Measurements from ENCODE around the gene TMEFF1.

TMEFF1 gene

DNA sequence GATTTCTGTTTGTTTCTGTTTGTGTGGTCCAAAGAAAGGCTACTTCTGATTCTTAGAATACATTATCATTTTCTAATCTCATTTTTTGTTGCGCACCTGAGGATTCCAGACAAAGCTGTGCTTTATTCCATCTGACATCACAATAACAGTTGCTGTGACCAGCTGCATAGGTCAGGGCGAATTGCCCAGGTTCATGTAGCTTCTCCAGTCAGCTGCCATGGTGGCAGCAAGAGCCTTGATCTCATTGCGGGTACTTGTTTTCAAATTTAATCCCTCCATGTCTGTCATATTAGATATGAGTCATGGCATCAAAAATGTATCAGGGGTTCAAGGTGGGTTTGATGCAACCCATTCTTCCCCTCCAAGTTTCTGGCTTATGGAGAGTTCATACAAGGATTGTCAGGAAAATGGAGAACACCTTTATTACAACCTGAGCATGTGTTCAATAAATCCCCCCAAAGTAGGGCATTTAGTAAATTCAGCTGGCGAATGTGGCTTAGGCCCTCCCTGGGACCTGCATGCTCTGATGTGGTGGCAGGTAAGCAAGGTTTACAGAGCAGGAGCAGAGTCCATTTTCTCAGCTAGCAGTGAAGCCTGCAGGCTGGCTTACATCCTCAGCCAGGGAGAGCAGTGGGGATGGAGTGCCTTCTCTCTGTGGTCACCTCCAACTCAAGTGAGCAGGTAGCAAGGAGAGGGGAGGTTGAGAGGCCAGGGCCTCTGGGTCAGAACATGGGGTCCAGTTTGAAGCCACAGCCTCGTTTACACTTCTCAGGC, 118.9 kb downstream of the TMEFF1 start:
- TF ChIP-seq, protein P1, sequence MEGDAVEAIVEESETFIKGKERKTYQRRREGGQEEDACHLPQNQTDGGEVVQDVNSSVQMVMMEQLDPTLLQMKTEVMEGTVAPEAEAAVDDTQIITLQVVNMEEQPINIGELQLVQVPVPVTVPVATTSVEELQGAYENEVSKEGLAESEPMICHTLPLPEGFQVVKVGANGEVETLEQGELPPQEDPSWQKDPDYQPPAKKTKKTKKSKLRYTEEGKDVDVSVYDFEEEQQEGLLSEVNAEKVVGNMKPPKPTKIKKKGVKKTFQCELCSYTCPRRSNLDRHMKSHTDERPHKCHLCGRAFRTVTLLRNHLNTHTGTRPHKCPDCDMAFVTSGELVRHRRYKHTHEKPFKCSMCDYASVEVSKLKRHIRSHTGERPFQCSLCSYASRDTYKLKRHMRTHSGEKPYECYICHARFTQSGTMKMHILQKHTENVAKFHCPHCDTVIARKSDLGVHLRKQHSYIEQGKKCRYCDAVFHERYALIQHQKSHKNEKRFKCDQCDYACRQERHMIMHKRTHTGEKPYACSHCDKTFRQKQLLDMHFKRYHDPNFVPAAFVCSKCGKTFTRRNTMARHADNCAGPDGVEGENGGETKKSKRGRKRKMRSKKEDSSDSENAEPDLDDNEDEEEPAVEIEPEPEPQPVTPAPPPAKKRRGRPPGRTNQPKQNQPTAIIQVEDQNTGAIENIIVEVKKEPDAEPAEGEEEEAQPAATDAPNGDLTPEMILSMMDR (IDR thresholded peaks at IDR 0.05; ENCODE audit: low read length) = no peak
- TF ChIP-seq EZH2 (IDR thresholded peaks at IDR 0.05; ENCODE audit: borderline replicate concordance, low read length) = no peak
- no peak overlapping the region for H2AFZ ChIP-seq (ENCODE audit: low read length)
- no peaks in the 10 kb centered on the region for H3K79me2 ChIP-seq (ENCODE audit: insufficient read depth, low read length)

DNA sequence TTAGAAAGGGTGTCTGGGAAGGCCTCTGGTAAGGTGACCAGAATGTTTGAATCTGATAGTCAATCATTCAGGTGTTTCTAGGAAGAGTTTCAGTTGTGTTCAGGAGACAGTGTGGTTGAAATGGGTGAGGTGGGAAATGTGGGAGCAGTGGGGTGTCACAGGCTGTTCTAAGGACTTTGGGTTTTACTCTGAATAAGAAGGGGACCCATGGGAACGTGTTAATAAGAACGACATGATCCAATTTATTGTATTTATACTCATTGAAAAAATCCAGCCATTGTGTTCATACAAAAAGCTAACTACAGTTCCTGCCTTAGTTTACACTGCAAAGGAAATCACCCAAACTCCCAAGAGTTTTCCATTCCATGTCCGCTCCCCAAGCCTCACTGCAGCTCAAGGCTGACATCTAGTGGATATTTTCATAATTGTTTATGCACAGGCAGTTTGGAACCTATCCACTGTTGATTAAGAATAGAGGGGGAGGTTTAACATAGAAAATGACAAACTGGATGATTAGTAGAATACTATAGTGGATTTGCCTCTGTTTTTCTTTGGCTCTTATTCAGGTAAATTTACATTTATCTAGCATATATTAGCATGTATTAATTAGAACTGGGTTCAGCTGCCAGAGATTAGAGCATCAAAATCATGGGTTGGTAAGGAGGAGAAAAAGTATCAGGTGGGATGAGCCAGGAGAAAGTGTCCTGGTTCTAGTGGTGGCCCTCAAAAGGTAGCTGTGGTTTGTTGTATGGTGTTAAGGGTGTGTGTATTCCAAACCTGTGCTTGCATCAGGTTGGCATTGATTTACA, 122.6 kb downstream of the TMEFF1 start:
- no peak overlapping the region for H3K9ac ChIP-seq (ENCODE audit: low read length)
- no peaks in the 10 kb centered on the region for H3K27me3 ChIP-seq (ENCODE audit: insufficient read depth, low read length)
- no peaks in the 10 kb centered on the region for H3K79me2 ChIP-seq (ENCODE audit: insufficient read depth, low read length)
- no peaks in the 10 kb centered on the region for H4K20me1 ChIP-seq (ENCODE audit: insufficient read depth, low read length)
- no peaks in the 10 kb centered on the region for H3K9me2 ChIP-seq (ENCODE audit: low read depth, low read length)
- no peaks in the 10 kb centered on the region for H3F3A ChIP-seq (ENCODE audit: insufficient read depth, low read length)
- H3K4me3 ChIP-seq (ENCODE audit: low read depth, low read length, poor library complexity, severe bottlenecking) = no peak overlapping the region
- no peaks in the 10 kb centered on the region for H3K9me3 ChIP-seq (ENCODE audit: low read length)
- H3K36me3 ChIP-seq (ENCODE audit: insufficient read depth, low read length) = no peaks in the 10 kb centered on the region
- peaks cover 15% of the 10 kb centered on the region for H3K4me1 ChIP-seq (ENCODE audit: insufficient read depth, low read length, severe bottlenecking)
- no peak for TF ChIP-seq EZH2 (IDR thresholded peaks at IDR 0.05; ENCODE audit: borderline replicate concordance, low read length)
- TF ChIP-seq, protein P1 (IDR thresholded peaks at IDR 0.05; ENCODE audit: low read length) = peak; percentile 97
- H3K27ac ChIP-seq (ENCODE audit: low read depth, low read length, poor library complexity, severe bottlenecking) = no peak overlapping the region
- no peak overlapping the region for H3K4me2 ChIP-seq (ENCODE audit: low read length)
- H2AFZ ChIP-seq (ENCODE audit: low read length) = no peak overlapping the region

More for the DNA sequence above, 118.9 kb downstream of the TMEFF1 start:
- no peaks in the 10 kb centered on the region for H3K9me2 ChIP-seq (ENCODE audit: low read depth, low read length)
- no peaks in the 10 kb centered on the region for H3K36me3 ChIP-seq (ENCODE audit: insufficient read depth, low read length)
- no peaks in the 10 kb centered on the region for H3K9me3 ChIP-seq (ENCODE audit: low read length)
- H4K20me1 ChIP-seq (ENCODE audit: insufficient read depth, low read length) = no peaks in the 10 kb centered on the region
- no peaks in the 10 kb centered on the region for H3K4me1 ChIP-seq (ENCODE audit: insufficient read depth, low read length, severe bottlenecking)
- no peak overlapping the region for H3K9ac ChIP-seq (ENCODE audit: low read length)
- H3K27ac ChIP-seq (ENCODE audit: low read depth, low read length, poor library complexity, severe bottlenecking) = no peak overlapping the region
- H3F3A ChIP-seq (ENCODE audit: insufficient read depth, low read length) = no peaks in the 10 kb centered on the region
- no peak overlapping the region for H3K4me2 ChIP-seq (ENCODE audit: low read length)
- no peak overlapping the region for H3K4me3 ChIP-seq (ENCODE audit: low read depth, low read length, poor library complexity, severe bottlenecking)
- no peaks in the 10 kb centered on the region for H3K27me3 ChIP-seq (ENCODE audit: insufficient read depth, low read length)

DNA sequence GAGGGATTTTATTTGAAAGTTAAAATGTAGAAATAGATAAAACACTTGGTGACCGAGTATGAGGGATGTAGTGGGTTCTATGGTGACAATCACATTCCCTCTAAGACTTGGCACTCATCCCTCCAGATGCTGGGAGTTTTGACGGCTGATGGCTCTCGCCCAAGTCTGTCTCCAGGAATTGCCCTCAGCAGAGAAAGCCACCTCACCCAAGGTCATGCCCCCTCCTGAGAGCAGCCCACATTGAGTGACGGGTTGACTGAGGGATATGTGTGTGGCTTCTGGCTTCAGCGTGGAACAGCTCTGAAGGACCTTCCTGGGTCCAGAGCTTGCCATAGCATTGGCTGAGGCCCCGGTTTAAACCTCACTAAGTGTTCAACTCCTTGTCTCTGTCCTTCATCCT, 124.3 kb downstream of the TMEFF1 start:
- Histone ChIP-seq H3F3A (ENCODE audit: insufficient read depth, low read length) (no peaks in the 10 kb centered on the region), H4K20me1 (ENCODE audit: insufficient read depth, low read length) (no peaks in the 10 kb centered on the region), H3K4me1 (ENCODE audit: insufficient read depth, low read length, severe bottlenecking) (peaks cover 15% of the 10 kb centered on the region), H3K27ac (ENCODE audit: low read depth, low read length, poor library complexity, severe bottlenecking) (no peak overlapping the region), H2AFZ (ENCODE audit: low read length) (no peak overlapping the region), H3K9ac (ENCODE audit: low read length) (no peak overlapping the region), H3K4me2 (ENCODE audit: low read length) (no peak overlapping the region), H3K9me2 (ENCODE audit: low read depth, low read length) (no peaks in the 10 kb centered on the region), H3K4me3 (ENCODE audit: low read depth, low read length, poor library complexity, severe bottlenecking) (no peak overlapping the region), H3K27me3 (ENCODE audit: insufficient read depth, low read length) (no peaks in the 10 kb centered on the region), H3K9me3 (ENCODE audit: low read length) (no peaks in the 10 kb centered on the region), H3K36me3 (ENCODE audit: insufficient read depth, low read length) (no peaks in the 10 kb centered on the region), H3K79me2 (ENCODE audit: insufficient read depth, low read length) (no peaks in the 10 kb centered on the region)
- TF ChIP-seq, protein P1 (IDR thresholded peaks at IDR 0.05; ENCODE audit: low read length) = no peak
- TF ChIP-seq EZH2 (IDR thresholded peaks at IDR 0.05; ENCODE audit: borderline replicate concordance, low read length) = no peak

Data from OCI-LY1 (cell line).